ENCODE data around the gene CCR7.

Gene CCR7

DNA sequence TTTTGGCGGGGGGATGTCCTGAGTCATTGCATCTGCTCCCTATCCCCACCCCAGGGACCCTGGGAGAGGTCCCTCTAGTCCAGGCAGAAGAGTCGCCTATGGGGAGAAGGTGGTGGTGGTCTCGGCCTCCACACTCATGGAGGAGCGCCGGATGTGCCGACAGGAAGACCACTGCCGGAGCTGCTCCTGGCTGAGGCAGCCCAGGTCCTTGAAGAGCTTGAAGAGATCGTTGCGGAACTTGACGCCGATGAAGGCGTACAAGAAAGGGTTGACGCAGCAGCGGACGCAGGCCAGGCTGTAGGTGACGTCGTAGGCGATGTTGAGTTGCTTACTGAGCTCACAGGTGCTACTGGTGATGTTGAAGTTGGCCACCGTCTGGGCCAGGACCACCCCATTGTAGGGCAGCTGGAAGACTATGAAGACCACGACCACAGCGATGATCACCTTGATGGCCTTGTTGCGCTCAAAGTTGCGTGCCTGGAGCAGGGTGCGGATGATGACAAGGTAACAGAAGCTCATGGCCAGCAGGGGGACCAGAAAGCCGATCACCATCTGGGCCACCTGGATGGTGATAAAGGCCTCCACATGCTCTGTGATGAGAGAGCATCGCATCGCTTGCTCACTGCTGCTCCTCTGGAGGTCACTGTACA lies 10.5 kb downstream of the CCR7 start:
- TF ChIP-seq, protein P1, sequence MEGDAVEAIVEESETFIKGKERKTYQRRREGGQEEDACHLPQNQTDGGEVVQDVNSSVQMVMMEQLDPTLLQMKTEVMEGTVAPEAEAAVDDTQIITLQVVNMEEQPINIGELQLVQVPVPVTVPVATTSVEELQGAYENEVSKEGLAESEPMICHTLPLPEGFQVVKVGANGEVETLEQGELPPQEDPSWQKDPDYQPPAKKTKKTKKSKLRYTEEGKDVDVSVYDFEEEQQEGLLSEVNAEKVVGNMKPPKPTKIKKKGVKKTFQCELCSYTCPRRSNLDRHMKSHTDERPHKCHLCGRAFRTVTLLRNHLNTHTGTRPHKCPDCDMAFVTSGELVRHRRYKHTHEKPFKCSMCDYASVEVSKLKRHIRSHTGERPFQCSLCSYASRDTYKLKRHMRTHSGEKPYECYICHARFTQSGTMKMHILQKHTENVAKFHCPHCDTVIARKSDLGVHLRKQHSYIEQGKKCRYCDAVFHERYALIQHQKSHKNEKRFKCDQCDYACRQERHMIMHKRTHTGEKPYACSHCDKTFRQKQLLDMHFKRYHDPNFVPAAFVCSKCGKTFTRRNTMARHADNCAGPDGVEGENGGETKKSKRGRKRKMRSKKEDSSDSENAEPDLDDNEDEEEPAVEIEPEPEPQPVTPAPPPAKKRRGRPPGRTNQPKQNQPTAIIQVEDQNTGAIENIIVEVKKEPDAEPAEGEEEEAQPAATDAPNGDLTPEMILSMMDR (IDR thresholded peaks at IDR 0.05; ENCODE audit: extremely low read depth, insufficient read depth, missing control alignments) = no peak
- peak; percentile 4 for DNase-seq (ENCODE audit: low spot score)
- in situ Hi-C loops (cut with MboI; ENCODE audit: low pct_unique_long_range_greater_than_20kb, low sequenced_read_pairs, unreplicated experiment) = no loop called here

DNA sequence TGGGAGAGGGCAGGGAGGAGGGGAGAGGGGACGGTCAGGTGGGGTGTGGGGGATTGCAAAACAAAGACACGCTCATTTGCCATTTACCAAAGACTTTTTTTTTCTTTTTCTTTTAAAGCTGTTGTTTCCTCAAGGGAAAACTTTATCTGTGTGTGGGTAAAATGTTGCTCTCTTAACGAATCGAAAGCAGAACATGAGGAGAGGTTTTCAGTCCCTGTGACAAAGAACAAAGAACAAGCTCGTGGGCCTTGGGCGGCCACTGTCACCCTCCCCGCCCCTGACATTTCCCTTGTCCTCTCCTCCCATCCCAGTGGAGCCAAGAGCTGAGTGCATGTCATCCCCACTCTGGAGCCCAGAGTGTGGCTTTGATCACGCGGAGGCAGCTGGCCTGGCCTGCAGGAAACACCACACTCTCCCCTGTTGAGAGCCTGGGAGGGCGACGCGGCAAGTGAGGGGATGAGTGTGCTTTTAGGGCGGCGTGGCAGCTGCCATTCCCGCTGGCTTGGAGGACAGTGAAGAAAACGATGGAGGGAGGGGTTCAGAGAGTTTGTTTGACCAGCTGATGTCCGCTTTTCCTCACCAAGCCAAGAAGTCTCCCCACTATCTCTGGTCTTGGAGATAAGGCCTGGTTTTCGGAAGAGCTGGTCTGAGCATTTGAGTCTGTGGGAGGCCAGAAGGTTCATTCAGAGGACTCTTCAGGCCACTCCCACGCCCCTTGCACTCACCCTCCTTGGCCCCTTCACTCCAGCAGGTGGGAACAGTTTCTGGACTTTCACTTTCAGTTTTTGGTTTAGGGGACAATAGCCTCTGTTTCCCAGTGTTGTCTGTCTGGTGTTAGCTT lies 11.4 kb downstream of the CCR7 start:
- in situ Hi-C loops (cut with MboI; ENCODE audit: low pct_unique_long_range_greater_than_20kb, low sequenced_read_pairs, unreplicated experiment) = no loop called here
- TF ChIP-seq, protein P1 (IDR thresholded peaks at IDR 0.05; ENCODE audit: extremely low read depth, insufficient read depth, missing control alignments) = no peak
- no peak for DNase-seq (ENCODE audit: low spot score)

DNA sequence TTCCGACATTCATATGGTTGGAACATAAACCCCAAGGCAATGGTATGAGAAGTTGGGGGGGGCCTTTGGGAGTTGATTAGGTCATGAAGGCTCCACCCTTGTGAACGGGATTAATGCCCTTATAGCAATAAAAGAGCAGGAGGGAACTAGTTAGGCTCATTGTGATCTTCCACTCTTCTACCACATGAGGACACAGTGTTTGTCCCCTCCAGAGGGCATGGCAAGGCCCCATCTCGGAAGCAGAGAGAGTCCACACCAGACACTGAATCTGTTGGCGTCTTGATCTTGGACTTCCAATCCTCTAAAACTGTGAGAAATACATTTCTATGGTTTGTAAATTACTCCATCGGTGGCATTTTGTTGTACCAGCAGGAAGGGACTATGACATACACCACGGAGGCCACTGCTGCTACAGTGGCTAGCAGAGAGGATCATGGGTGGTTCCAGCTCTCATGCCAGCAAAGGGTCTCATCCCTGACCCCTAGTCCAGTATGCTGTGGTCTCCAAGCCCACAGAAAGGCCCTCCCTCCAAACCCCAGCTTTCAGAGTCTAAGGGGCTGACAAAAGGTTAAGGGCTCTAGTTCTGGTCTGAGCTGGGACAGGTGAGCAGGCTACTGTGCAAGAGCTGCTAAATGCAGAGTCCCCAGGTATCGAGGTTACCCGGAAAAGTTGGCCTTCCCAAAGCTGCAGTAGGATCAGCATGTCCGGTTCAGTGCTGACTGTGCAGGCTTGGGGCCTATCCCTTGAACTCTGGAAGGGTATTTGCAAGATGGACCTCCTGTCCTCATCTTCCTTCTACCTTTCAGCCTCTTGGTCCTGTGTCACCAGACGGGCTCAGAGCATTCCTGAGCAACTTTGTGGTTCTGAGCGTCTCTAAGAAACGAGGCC lies 12.2 kb downstream of the CCR7 start:
- TF ChIP-seq, protein P1 (IDR thresholded peaks at IDR 0.05; ENCODE audit: extremely low read depth, insufficient read depth, missing control alignments) = no peak
- peak; percentile 6 for DNase-seq (ENCODE audit: low spot score)
- in situ Hi-C loops (cut with MboI; ENCODE audit: low pct_unique_long_range_greater_than_20kb, low sequenced_read_pairs, unreplicated experiment) = no loop called here

DNA sequence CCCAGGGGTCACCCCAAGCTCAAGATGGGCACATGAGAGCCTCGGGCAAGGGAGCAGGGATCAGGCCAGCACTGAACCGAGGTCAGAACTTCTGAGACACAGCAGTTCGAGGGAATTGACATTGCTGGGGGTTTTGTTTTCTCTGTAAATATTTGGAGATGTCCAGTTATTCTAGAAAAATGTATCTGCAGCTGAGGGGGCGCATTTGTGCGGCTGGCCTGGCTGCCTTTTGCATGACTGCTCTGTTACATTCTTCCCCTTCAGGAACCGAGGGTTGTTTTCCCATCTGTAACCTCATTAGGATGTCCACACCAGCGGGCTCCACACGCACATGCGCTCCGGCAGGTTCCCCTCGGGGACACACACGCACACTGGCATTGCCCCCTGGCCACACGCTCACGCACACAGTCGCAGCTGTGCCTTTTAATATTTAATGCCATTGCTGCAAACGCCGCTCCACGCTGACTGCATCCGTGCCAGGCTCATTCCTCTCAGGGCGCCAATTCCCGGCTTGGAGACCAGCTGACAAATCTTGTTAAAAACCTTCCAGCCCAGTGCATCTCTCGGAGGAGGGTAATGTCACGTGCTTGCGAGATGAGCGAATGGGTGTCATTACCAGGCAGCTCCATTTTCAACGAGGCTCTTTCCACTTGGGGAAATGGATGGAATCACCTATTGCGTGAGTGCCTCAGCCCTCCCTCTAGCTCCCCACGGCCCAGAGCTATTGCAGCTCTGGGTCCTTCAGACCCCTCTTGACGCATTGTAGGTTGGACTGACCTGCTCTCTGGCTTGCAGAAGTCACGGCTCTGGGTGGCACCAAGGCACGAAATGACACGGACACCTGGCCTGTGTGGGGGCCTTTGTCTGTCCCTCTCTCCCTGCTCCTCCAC lies 13.1 kb downstream of the CCR7 start:
- TF ChIP-seq, protein P1 (IDR thresholded peaks at IDR 0.05; ENCODE audit: extremely low read depth, insufficient read depth, missing control alignments) = no peak
- in situ Hi-C loops (cut with MboI; ENCODE audit: low pct_unique_long_range_greater_than_20kb, low sequenced_read_pairs, unreplicated experiment) = no loop called here
- peak; percentile 10 for DNase-seq (ENCODE audit: low spot score)

DNA sequence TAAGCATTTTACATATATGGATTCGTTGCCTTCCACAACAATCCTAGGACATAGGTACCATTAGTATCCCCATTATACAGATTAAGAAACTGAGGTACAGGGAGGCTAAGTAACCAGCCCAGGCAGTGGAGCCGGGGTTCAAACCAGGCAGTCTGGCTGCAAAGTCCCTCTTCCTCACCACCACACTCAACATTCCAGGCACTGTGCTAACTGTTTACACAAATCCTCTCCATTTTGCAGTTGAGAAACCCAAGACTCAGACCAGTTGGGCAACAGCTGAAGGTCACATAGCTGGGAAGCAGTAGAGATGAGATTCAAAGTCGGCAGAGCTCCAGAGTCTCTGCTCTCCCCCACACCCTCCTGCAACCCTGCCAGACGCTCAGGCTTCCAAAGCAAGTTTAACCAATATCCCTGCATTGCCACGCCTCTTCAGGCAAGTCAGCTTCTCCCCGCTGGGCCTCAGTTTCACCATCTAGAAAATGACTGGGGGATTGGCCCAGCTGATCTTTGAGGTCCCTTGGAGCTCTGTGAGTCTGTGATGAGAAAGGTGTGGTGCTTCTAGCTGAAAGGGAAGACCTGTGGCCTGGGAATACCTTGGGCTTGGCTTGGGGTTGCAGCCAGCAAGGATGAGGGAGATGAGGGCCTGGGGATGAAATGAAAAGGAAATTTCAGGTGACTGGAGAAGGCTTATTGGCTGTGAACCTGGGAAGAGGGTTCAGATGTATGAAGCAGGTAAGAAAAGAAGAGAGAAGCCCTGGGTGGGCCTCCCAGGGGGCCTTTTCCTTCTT lies 14.0 kb downstream of the CCR7 start:
- in situ Hi-C loops (cut with MboI; ENCODE audit: low pct_unique_long_range_greater_than_20kb, low sequenced_read_pairs, unreplicated experiment) = no loop called here
- TF ChIP-seq, protein P1 (IDR thresholded peaks at IDR 0.05; ENCODE audit: extremely low read depth, insufficient read depth, missing control alignments) = no peak
- no peak for DNase-seq (ENCODE audit: low spot score)
